OCI-M2 (cell line): Measurements from ENCODE around the gene TMPRSS11A.

Source experiments
- DNase-seq: peaks from one replicate; lab custom pipeline; 2025; ENCODE audit not compliant: unreplicated experiment; lab: John Stamatoyannopoulos, UW

TMPRSS11A gene

DNA sequence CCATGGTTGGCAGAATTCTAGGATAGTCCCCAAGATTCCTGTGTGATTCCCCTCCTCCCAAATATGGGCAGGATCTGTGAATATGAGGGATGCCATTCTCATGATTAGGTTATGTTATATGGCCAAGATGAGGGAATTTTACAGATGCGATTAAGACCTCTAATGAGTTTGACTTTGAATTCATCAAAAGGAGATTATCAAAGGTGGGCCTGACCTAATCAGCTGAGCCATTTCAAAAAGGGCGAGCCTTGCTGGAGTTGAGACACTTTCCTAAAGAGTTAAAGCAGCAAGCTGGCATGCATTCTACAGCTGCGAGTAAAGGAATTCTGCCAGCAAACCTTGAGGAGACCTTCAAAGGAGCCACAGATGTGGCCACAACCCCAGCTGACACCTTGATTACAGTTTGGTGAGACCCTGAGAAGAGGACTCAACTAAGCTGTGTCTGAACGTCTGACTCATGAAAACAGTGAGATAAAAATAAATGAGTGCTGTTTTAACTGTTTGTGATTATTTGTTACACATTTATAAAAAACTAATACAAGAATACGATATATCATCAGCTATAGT is 47.8 kb downstream of the TMPRSS11A start:
- no peak for DNase-seq

DNA sequence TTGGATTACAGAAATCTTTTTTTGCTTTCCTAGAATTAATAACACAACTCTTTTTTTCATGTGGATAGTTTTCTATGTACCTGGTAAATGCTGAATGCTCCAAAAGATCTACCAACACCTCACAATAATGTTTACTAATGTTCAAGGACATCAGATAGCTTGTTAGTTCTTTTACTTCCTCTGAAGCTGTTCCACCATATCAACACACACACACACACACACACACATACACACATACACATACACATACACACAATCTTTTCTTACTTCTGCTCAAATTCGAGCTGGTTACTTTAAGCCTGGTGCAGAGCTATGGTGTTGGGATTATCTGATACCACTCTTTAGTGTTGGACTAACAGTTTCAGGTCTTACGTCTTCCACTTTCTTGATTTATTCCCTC is 51.2 kb downstream of the TMPRSS11A start:
- no peak for DNase-seq

DNA sequence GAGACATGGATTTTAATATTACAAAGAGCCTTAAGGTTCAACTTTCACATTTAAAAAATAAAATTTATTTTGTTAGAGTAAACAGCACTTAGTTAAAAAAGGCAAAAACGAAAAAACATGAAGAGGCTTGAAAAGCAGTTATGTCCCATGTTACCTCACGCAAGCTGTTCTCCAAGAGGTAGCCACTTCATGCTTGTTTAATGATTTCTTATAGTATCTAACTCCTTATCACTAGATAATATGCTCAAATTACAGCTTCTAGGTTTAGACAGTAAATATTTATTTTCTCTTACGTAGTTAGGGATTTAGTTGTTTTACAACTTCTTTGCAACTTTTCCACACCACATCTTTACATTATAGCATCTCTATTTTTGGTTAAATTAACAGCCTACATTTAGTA is 51.7 kb downstream of the TMPRSS11A start:
- DNase-seq = no peak

DNA sequence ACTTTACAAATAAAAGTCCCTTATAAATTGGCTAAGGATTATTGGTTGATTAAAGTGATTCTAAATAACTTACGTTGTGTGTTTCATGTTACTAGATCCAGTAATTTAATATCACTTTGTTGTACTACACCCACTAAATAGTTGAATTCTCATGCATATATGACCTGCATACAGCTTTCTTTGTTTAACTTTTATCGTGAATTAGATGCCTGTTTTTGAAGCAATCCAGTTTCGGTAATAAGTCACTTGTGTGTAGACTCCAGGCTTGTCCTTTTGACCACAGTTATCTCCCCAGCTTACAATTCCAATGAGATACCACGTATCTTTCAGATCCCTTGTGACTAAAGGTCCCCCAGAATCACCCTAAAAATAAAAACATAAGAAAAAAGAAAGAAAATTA is 52.2 kb downstream of the TMPRSS11A start:
- no peak for DNase-seq

DNA sequence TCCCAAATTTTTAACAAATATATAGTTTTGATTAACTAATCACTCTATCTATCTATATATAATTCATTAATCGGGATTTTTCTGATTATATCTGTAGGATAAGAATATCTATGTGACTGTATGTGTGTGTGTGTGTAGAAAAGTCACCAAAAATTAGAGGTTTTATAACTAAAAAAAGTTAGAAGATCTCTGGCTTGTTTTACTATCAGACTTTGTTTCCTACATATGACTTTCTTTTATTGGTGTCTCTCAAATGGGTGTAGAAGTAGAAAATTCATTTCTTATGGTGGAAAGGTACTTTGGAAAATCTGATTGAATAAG is 52.7 kb downstream of the TMPRSS11A start:
- no peak for DNase-seq

DNA sequence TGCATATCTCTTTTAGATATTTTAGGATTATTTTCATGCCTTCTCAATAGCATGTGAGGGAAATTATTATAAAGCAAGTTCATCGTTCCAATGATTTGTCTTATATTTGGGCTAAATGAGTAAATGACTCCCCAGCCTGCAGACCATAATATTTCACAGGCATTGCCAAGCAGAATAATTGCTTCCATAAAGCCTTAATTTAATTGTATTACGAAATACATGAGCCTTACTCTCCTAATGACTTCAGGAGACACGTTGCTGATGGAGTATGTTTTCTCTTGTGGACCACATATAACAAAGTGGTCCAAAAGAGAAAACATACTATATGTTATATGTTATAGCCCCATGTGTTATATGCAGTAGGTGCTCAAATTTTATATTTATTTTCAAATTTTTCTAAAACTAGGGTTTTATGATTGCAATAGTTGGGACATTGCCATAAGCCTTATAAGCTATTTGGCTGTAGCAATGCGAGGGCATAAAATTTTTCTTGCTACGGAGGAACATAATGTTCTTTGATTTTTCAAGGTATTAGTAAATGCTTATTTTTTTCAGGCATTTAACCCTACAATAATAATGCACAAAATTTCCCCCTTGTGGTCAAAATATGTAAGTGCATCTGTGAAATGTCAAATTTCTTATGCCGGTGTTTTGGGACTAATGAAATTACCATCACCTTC is 53.2 kb downstream of the TMPRSS11A start:
- no peak for DNase-seq

DNA sequence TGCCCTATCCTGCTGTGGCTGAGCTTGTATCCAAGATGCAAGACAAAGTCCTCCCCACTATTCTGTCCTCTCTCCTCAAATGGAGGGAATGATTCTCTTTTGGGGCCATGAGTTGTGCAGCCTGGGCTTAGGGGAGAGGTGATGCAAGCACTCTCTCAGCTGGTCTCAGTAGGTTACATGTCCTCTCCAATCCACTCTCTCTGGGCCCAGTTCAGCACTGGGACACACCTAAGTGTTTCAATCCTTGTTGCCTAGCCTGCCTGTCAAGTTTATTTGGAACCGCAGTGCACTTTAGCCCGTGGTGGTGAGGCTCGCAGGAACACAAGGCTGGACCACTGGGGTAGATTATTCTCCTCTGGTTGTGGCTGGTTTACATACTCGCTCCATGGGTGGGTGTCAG is 55.6 kb downstream of the TMPRSS11A start:
- DNase-seq = no peak

DNA sequence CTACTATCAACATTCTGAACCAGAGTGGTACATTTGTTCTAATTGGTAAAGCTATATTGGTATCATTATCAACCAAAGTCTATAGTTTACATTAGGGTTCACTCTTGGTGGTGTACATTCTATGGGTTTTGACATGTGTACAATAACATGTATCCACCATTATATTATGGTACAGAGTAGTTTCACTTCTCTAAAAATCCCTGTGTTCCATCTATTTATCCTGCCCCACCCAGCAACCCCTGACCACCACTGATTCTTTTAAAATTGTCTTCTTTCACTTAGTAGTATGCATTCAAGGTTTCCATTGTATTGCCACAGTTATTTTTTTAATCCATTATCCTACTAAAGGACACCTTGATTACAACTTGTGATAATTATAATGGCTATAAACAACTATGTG is 64.2 kb downstream of the TMPRSS11A start:
- no peak for DNase-seq

DNA sequence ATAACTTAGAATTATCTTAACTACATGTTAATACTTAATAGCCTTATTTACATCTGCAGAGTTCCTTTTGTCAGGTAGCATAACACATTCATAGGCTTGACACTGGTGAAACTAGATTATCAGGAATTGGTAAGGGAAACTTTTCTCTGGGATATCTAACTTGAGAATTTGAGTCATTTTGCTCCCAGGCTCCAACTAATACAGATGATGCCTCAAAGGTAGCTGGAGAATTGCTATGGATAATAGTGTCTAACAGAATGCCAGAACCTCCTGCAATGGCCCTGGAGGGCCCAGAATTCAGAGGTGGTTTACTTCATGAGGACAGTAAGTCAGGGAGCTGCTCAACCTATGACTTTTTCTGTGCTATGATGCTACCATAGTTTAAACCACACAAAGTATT is 65.6 kb downstream of the TMPRSS11A start:
- DNase-seq = no peak

DNA sequence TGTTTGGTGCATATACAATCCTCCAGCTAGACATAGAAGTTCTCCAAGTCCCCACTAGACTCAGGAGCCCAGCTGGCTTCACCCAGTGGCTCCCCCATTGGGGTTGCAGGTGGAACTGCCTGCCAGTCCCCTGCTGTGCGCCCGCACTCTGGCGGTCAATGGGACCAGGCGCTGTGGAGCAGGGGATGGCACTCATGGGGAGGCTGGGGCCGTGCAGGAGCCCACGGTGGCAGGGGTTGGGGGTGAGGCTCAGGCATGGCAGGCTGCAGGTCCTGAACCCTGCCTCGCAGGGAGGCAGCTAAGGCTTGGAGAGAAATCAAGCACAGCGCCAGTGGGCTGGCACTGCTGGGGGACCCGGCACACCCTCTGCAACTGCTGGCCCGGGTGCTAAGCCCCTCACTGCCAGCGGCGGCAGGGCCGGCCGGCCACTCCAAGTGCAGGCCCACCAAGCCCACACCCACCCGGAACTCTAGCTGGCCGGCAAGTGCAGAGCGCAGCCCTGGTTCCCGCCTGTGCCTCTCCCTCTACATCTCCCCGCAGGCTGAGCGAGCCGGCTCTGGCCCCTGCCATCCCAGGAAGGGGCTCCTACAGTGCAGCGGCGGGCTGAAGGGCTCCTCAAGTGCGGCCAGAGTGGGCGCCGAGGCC is 66.8 kb downstream of the TMPRSS11A start:
- DNase-seq = no peak

DNA sequence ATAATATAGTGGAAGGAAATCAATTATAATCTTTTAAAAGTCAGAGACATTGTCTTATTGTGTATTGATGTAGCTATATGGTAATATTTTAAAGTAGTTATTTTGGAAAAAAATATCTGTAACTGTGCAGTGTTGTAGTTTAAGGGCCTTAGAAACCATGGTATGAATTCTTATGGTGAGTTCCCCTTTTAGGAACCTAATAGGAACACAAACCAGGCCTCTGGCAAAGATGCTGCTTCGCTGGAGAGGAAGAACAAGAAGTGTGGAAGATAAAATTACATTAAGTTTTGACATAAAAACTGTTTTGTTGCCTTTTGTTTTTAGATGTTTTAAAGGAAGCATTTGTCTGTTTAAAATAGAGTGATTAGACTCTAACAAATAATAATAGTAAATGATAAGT is 68.6 kb downstream of the TMPRSS11A start:
- no peak for DNase-seq

DNA sequence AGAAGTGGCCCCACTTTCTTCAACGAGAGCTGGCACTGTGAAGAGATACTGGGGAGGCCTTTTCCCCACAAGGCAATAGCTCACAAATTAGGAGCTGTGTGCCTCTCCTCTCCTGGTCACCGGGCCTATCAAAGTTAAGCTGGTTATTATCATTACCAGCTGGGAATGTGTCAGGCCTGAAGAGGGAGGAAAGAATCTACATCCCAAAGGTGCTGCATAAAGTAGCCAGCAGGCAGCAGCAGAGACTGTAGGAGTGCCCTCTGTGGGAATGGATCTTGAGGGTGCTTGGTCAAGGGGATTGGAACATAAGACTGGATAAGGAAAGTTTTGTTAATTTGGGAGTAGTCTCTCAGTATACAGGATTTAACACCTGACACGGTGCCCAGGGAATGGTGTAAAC is 70.4 kb downstream of the TMPRSS11A start:
- no peak for DNase-seq

DNA sequence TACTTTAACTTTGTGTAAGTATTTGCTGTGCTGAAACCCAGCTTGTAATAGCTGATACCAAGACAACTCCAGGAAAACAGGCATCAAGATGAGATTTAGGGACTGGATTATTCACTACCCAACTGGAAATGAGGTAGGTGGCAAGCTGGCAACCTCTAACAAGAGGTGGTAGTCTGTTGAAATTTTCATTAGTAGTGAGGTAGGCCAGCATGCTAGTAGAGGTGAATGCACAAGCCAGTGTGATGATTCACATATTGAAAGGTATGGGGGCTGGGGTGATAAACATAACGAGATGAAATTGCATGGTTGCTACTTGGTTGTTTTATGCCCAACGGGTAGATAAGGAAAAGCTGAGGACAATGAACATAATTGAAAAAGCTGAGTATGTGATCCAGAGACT is 71.0 kb downstream of the TMPRSS11A start:
- DNase-seq = no peak

DNA sequence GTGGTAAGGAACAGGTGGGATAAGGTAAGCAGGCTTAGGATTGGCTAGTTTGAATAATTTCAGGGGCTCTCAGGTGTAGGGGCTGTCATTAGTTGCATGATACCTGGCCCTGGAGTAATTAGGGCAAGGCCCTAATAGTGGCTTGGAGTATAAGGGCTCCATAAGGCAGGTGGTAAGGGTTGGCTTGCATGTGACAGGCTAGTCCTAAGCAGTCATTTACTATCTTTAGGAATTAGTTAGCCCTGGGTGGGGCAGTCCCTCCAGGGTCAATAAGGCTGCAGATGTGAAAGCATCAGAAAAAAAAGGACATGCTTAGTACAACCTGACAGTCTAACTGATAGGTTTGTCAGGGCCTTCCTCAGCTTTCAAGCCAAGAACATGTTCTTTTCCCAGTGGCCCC is 71.6 kb downstream of the TMPRSS11A start:
- DNase-seq = no peak

DNA sequence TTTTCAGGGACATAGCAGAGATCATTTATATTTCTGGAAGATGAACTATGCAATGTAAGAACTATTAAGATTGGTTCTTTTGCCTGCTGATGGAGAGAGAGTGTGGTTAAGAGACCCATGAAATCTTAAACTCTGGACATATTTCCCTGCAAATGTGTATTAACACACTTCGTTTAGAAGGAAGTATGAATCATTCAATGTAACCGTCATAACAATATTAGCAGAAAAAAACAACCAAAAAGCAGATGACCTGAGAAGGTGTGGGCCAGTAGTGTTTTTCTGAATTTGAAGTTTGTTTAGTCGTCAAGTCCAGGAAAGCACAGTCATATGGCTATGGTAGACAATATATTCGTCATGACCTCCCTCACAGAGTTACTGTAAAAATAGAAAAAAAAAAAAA is 77.0 kb downstream of the TMPRSS11A start:
- DNase-seq = no peak

DNA sequence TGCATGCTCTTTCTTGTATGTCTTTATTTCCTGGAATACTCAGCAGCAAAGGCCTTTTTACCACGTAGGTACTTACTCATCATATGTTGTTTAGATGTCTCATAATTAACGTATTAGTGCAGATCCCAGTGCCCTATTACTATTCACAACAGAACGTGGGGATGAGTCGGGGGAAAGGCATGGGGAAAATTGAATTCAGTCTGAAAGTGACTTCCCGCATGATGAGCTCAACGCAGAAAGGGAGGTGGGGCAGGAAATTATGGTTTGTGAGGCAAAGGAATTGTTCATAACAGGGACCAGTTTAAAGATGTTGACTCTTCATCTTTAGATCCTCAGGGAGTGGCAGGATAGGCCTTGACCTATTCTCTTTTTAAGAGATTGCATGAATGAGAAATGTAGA is 77.5 kb downstream of the TMPRSS11A start:
- DNase-seq = no peak

DNA sequence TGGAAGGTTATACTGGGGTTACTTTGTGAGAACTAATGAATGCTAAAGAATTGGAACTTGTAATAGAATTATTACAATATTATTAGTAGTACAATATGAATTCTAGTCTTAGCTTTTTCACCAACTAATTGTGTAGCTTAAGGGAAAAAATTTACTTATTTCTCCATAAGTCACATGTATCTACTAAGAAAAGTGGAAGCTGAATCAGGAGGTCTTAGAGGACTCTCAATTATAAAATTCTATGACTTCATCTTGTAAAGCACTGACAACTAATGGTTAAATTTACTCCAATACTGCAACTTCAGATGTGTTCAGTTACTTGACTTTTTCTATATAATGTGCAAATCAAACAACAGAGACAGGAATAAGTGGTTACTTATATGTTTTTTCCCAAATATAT is 78.6 kb downstream of the TMPRSS11A start:
- DNase-seq = no peak

DNA sequence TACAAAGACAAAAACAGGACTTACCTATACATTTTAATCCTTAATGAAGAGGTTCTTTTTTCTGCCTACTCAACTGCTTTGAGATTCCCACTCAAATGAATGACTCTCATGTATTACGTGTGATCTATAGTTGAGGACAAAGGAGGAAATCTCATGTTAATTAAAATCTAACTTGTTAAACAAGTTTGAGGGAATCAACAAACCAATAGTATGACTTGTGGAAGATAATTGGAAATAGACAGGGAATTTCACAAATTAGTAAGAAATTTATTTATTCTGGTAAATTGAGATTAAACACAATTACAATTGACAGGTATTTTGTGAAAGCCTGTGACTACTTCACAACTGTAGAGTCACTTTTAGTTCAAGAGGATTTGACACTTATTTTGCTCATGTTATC is 79.4 kb downstream of the TMPRSS11A start, which contains the start of gene TMPRSS11D:
Gene TMPRSS11D, minus strand, starts transcription at position 101 of the 400 bp plus-strand sequence. Its CDS starts 69 bp downstream, at position 32.
- no peak for DNase-seq

DNA sequence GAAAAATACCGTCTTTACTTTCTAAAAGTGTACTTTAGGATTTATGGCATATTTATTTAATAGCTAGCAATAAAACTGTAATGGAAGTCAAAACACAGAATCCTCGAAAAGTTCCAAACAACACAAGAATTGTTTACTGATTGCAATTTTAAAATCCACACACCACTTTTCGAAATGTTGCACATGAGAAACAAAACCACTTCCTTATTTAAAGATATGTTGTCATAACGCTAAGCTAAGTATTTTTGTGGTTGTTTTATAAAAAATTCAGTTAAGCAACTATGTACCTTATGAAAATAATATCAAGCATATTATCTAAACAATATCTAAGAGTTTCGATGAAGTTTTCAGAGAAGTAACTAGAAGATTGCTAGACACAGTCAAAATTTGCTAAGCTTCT is 79.8 kb downstream of the TMPRSS11A start:
- no peak for DNase-seq

DNA sequence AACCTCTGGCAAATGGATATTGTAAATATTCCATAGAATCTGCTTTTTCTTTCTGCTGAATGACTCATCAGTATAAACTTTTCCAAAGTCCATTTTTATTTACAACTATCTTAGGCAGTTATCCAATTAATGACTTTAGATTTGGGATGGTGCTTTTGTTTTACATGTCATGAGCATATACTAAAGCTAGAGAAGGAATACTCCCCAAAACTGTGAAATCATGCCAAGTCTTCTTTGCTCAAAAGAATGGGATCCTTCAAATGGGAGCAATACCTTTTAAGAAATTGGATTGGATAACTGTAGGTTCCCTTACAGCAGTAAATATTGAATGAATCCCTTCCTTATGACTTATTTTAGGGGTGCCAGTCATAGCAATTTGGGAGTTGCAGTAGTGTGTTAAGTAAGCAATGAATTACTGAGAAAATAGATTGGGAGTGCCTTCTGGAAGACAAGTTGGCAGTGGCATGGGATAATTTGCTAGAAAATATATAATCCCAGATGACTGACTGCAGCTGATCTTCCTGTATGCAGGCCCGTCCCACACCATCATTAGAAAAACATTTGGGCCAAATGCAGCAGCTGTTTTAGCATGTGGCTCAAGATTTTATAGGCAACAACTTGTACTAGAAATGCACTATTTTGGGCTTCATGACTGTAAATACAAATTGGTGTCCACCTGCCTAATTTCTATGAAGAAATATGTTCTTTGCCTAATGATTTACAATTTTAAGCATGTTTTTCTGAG is 82.3 kb downstream of the TMPRSS11A start:
- DNase-seq = no peak

DNA sequence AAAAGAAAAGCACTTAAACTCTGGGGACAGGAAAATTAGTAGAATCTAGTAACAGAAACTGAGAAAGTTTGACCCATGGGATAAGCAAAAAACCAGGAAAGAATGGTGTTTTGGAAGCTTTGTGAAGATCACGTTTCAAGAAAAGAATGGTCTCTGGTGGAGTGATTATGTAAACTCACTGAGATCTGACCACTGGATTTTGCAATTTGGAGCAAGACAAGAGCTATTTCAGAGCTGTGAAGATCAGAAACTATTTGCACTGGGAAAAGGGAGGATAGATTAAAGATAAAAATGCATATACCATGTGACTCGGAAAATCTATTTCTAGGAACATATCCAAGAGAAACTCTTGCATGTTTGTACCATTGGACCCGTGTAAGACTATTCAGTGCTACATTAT is 83.8 kb downstream of the TMPRSS11A start:
- DNase-seq = no peak

DNA sequence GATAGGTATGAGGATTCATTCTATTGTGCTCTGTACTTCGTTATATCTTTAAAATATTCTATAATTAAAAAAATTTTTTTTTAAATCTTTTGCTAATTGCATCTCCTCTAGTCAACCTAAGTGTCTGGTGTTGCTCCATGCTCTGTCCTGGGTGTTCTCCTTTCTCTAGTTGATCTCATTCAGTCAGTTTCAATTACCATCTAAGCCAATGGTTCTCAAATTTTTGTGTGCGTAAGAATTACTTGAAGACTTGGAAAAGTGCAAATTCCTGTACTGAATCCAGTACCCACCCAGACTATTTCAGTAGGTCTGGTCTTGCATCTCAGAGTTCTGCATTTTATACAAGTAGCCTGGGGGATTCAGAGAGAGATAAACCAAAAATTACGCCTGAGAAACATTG is 86.2 kb downstream of the TMPRSS11A start:
- DNase-seq = no peak
